Astrocyte (in vitro differentiated cells and primary cell): Measurements from ENCODE around the gene ZBTB18.

Experiments used
- CTCF ChIP-seq: IDR thresholded peaks from 2 replicates; pipeline ENCODE4 v1.5.1; 2011; ENCODE audit warnings: low read depth, mild to moderate bottlenecking, inconsistent platforms, low read length, moderate library complexity; ENCODE audit not compliant: insufficient read depth
- EZH2 ChIP-seq: IDR thresholded peaks from 2 replicates; pipeline ENCODE4 v1.6.1; 2012; ENCODE audit warnings: mild to moderate bottlenecking, low read length, inconsistent platforms; ENCODE audit not compliant: insufficient read depth

- TF ChIP-seq CTCF (no peak), EZH2 (no peak)
Observed at GRCh38 chr1:244053831-244054230, 2.7 kb downstream of the ZBTB18 start.
